NCI-H146 treated with DMSO at 0.1 percent for 48 hours (cell line): ENCODE results near the gene GALNT17.
"Not testable (repeated sequence)": the region's sequence is repeated elsewhere in the genome, so short reads cannot be mapped to it uniquely, and the experiment has no call there.

Experiments used
- DNase-seq: peaks from one replicate; lab custom pipeline; 2025; ENCODE audit not compliant: unreplicated experiment; lab: John Stamatoyannopoulos, UW

The GALNT17 gene

GRCh38 chr7:71544816-71545215 is 412.9 kb downstream of the GALNT17 start:
- DNase-seq, result no peak

DNA sequence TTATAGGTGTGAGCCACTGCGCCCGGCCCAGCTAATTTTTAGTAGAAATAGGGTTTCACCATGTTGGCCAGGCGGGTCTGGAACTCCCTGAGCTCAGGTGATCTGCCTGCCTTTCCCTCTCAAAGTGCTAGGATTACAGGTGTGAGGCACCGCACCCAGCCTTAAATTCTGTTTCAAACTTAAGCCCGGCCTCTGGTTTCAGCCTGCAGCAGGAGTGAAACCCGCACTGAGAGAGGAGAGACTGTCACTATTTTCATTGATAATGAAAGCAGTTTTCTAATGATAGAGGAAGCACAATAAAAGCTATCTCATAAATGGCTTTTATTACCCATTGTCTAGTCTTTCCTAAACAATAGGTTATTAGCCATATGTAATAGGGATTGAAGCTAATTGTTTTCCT is 415.5 kb downstream of the GALNT17 start:
- no peak for DNase-seq

DNA sequence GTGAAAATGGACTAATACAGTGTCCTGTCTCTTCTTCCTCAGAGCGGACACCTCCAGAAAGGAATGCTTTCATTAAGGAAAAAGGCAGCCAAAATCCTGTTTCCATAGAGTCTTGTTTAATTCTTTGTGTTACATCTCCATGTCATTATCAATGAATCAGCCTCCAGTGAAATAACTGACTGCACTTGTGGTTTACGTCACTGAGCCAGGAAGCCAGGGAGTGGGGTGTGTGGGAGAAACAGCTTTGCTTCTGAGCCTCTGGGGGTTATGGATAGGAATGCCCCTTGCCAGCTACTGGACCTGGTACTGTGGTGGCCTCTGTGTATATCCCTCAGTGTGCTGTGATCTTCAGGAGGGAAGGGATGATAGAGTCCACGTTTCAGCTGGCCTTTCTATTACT is 416.8 kb downstream of the GALNT17 start:
- no peak for DNase-seq

GRCh38 chr7:71553306-71553705 is 421.4 kb downstream of the GALNT17 start:
- no peak for DNase-seq

- no peak for DNase-seq
Observed at GRCh38 chr7:71555758-71556157, 423.8 kb downstream of the GALNT17 start.

DNA sequence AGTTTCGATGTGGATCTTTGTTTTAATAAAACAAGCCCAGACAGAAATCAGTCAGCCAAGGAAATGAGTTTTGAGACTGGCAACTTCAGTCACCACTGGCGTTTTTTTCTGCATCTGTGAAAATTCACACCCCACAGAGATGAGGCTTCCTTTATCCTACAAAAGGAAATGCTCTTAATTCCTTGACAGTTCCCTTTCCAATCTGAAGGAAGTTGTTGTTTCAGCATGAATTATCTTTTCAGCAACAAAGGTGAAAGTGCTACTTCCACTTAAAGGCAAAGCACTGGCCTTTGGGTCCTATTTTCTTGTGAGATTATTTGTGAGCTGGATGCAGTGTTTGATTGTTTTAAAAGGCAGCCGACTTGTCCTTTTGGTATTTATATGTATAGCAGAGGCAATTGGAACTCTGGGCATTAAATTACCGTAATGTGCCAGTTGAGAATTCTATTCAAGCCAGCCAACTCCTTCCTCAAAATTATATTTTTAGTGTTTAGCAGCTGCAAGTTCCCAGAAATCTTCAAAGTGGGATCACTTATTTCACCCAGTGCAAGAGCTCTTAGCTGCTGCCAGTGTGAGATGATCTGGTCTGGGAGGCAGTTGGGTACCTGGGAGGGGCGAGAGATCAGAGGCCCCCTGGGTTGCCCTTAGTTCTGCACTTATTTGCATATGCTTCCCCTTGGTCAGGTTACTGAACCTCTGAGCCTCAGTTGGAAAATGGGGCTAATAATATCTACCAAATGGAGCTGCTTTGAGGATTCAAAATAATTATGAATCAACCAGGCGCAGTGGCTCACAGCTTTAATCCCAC is 427.1 kb downstream of the GALNT17 start:
- DNase-seq, result no peak

DNA sequence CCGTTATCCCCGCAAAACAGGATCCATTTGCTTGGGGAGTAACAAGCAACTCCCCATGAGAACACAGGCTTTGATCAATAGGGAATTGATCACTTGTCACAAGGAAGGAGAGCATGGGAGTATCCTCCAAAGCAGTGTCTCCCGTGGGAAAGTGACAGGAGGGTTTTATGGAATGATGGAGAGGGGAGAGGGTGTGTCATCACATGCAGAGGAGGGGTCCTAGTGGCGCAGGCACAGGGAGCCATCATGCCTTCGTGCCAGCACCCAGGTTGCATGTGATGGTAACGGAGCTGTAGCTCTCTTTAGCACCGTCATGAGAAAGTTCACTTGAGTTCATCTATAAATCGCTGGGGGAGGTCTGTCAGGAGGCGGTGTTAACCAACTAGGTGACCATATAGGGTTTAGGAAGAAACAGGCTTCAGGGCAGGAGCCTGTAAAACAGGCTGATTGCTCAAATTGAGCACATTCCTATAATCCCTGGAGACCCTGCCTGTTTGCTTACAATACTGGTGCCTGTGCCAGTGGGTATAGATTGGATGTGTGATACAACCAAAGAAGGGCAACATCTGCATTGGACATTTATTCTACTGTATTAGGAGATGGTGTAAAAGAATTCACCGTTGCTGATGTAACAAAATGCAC is 428.5 kb downstream of the GALNT17 start:
- DNase-seq, result no peak

- no peak for DNase-seq
Observed at GRCh38 chr7:71563276-71563675, 431.3 kb downstream of the GALNT17 start.

DNA sequence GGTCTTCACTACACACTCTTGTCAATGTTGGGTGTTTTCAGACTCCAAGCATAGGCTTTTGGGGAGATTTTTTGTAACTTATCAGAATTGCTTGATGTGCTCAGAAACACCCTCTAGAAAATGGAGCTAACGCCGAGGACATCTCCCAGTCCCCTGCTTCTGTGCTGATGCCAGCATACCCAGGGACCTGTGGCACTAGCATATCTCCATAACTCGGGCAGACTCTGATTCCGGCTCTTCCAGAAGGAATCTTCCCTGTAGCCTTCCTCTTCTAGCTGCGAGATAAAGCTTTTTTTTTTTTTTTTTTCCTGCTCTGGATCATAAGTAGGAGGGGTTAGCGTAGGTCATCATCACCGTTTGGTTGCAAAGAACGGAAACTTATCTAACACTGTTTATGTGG is 434.4 kb downstream of the GALNT17 start:
- DNase-seq, result no peak

- no peak for DNase-seq
Observed at GRCh38 chr7:71566991-71567390, 435.0 kb downstream of the GALNT17 start.

GRCh38 chr7:71574153-71574860 is 442.4 kb downstream of the GALNT17 start:
- DNase-seq, result no peak

GRCh38 chr7:71580027-71580426 is 448.1 kb downstream of the GALNT17 start:
- no peak for DNase-seq

DNA sequence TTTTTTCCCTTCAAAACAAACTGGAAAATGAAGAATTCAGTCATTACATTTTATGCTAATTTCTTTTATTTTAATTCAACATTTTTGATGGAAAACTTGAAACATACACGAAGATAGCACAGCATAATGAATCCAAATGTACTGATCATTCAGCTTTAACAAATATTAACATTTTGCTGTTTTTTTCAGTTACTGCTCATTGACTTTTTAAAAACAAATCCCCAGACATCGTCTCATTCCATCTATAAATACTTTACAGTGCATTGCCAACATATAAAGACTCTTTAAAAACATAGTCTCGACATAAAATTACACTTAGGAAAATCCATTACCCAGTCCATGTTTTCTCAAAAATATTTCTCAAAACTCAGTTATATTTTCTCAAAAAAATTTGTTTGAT is 452.3 kb downstream of the GALNT17 start:
- no peak for DNase-seq

DNA sequence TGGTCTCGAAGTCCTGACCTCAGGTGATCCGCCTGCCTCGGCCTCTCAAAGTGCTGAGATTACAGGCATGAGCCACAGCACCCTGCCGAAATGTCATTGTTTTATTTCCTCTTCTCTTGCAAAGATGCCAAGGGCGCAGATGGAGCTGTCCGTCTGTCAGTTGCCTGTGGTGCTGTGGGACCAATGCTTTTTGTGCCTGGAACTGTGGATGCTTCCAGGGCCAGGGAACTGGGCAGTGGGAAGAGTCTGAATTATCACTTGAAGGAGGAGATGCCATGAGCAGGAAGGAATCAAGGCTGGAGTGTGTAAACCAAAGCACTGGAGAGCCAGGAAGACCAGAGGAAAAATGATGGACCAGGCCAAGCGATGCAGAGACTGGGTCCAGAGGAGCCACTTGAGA is 459.9 kb downstream of the GALNT17 start:
- no peak for DNase-seq

DNA sequence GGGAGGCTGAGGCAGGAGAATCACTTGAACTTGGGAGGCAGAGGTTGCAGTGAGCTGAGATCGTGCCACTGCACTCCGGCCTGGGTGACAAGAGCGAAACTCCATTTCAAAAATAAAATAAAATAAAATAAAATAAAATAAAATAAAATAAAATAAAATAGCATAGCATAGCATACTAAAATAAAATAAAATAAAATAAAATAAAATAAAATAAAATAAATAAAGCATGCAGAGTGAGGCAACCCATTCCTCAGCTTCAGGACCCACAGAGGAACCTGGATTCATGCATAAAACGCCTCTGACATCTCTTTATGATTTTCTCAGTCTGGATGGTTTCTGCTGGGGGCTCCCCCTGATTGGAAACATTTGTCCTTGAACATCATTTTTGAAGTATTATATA is 460.4 kb downstream of the GALNT17 start:
- DNase-seq, result not testable (repeated sequence)

DNA sequence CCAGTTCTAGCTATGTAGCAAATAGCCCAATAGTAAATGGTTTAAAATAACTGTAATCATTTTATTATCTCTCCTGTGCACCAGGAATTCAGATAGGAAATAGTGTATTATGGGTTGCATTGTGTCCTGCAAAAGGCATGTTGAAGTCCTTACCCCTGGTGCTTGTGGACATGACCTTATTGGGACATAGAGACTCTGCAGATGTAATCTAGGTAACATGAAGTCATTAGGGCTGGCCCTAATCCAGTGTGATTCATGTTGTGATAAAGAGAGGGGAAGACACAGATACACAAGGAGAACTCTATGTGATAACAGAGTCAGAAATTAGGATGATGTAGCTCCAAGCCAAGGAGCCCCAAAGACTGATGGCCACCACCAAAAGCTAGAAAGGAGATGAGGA is 462.8 kb downstream of the GALNT17 start:
- no peak for DNase-seq

GRCh38 chr7:71595176-71595575 is 463.2 kb downstream of the GALNT17 start:
- no peak for DNase-seq

- DNase-seq, result no peak
Observed at GRCh38 chr7:71598553-71598952, 466.6 kb downstream of the GALNT17 start.

GRCh38 chr7:71601851-71602250 is 469.9 kb downstream of the GALNT17 start:
- no peak for DNase-seq

DNA sequence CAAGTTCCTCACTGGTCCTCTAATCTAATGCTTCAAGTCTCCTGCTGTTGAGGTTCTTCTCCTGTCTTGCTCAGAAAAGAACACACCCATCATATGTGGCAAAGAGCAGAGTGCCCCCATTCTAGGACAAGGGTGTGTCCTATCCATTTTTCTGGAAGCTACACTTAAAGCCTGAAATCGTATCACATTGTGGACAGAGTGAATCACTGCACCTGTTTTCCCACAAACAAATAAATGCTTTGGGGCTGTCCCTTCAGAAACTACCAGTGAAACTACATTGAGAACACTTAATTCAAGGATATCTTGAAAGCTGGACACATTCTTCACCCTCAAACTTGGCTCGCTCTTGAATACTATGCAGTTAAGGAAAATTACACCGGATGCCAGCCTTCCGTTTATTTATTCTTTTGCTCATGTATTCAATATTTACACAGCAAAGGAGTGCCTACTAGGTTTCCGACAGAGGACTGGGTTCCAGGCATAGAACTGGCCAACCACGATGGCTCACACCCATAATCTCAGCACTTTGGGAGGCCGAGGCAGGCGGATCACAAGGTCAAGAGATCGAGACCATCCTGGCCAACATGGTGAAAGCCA is 473.0 kb downstream of the GALNT17 start:
- DNase-seq, result no peak

DNA sequence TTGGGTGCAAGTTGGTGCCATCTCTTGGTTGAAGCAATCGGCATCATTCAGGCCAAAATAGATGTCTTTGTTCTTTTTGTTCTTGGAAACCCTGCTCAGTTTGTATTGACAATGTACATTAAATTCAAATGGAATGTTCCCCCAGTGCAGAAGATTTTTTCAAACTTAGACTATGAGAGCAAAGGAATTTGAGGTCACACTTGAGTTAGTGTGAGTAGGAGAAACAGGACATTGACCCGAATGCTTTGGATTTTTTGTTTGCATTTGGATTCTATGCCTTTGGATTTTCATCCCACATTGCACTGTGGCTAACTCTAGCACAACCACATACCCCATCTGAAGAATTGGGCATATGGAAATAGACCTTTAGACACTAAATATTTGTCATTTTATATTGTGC is 480.0 kb downstream of the GALNT17 start:
- no peak for DNase-seq

GRCh38 chr7:71612911-71613310 is 481.0 kb downstream of the GALNT17 start:
- DNase-seq, result no peak
